HG03103 (cell line): ENCODE results near the gene SCN8A.
A peak's percentile ranks its signal among the peaks of the same experiment; 100 is the strongest.
"Not testable (repeated sequence)": the region's sequence is repeated elsewhere in the genome, so short reads cannot be mapped to it uniquely, and the experiment has no call there.

ENCODE experiments used
- ATAC-seq: cut with Tn5 transposase; IDR thresholded peaks from one replicate; pipeline ENCODE4 v1.9.1; 2021; ENCODE audit warnings: low read depth; ENCODE audit not compliant: unreplicated experiment

The SCN8A gene

GRCh38 chr12:51591016-51591901 is at the start of gene SCN8A:
Gene SCN8A, plus strand, starts transcription at chr12:51591233. Its CDS starts 71,585 bp downstream, at chr12:51662818.
- no peak for ATAC-seq

GRCh38 chr12:51546097-51546496 is 44.9 kb upstream of the SCN8A start:
- ATAC-seq: no peak

- ATAC-seq: no peak
Measured at GRCh38 chr12:51547606-51548005, 43.4 kb upstream of the SCN8A start.

GRCh38 chr12:51548241-51548640 is 42.8 kb upstream of the SCN8A start:
- no peak for ATAC-seq

GRCh38 chr12:51549637-51550036 is 41.4 kb upstream of the SCN8A start:
- ATAC-seq: no peak

GRCh38 chr12:51568271-51569032 is 22.6 kb upstream of the SCN8A start:
- not testable (repeated sequence) for ATAC-seq

- no peak for ATAC-seq
Measured at GRCh38 chr12:51579321-51579850, 11.6 kb upstream of the SCN8A start.

- ATAC-seq: no peak
Measured at GRCh38 chr12:51589060-51589459, 2.0 kb upstream of the SCN8A start.

GRCh38 chr12:51589557-51590176 is 1.4 kb upstream of the SCN8A start:
- ATAC-seq: no peak

- ATAC-seq: peak; percentile 76
Measured at GRCh38 chr12:51590347-51591015, 552 bp upstream of the SCN8A start.

GRCh38 chr12:51592034-51592705 is 1.1 kb downstream of the SCN8A start:
- no peak for ATAC-seq

- ATAC-seq: no peak
Measured at GRCh38 chr12:51593021-51593420, 2.0 kb downstream of the SCN8A start.

GRCh38 chr12:51593539-51593938 is 2.5 kb downstream of the SCN8A start:
- ATAC-seq: no peak

GRCh38 chr12:51598156-51598555 is 7.1 kb downstream of the SCN8A start:
- ATAC-seq: no peak

GRCh38 chr12:51600721-51601120 is 9.7 kb downstream of the SCN8A start:
- ATAC-seq: no peak

- no peak for ATAC-seq
Measured at GRCh38 chr12:51601241-51601640, 10.2 kb downstream of the SCN8A start.

GRCh38 chr12:51605896-51606295 is 14.9 kb downstream of the SCN8A start:
- ATAC-seq: not testable (repeated sequence)

GRCh38 chr12:51607197-51607596 is 16.2 kb downstream of the SCN8A start:
- ATAC-seq: not testable (repeated sequence)

- ATAC-seq: no peak
Measured at GRCh38 chr12:51620448-51620847, 29.4 kb downstream of the SCN8A start.
